Endothelial cell of umbilical vein (primary cell): ENCODE data around the gene FAM219A.

Source experiments
- EZH2 ChIP-seq: IDR thresholded peaks from 2 replicates; pipeline ENCODE4 v1.6.1; 2012; ENCODE audit warnings: borderline replicate concordance, low read depth, mild to moderate bottlenecking, moderate library complexity, low read length, inconsistent platforms; ENCODE audit not compliant: severe bottlenecking
- POLR2A ChIP-seq: IDR thresholded peaks from 2 replicates; pipeline ENCODE4 v1.6.1; 2012; ENCODE audit warnings: low read depth, mild to moderate bottlenecking, control low read depth, low read length
- POLR2AphosphoS5 ChIP-seq: IDR thresholded peaks from 2 replicates; pipeline ENCODE4 v1.6.1; 2012; ENCODE audit warnings: low read depth, mild to moderate bottlenecking, control low read depth, low read length, moderate library complexity; ENCODE audit not compliant: insufficient read depth
- TF ChIP-seq, protein P1 (sequence below), 2 donors: IDR thresholded peaks; 1 replicate in 1 of 2; 2 replicates in 1 of 2; pipeline ENCODE4 v1.5.1; 2011; ENCODE audit warnings: low read length in 2 of 2, mild to moderate bottlenecking in 2 of 2, moderate library complexity in 2 of 2, control low read depth in 1 of 2, inconsistent platforms in 1 of 2, low read depth in 1 of 2; ENCODE audit not compliant: insufficient read depth in 1 of 2; ENCODE audit errors: extremely low read depth in 1 of 2

- TF ChIP-seq, protein P1, sequence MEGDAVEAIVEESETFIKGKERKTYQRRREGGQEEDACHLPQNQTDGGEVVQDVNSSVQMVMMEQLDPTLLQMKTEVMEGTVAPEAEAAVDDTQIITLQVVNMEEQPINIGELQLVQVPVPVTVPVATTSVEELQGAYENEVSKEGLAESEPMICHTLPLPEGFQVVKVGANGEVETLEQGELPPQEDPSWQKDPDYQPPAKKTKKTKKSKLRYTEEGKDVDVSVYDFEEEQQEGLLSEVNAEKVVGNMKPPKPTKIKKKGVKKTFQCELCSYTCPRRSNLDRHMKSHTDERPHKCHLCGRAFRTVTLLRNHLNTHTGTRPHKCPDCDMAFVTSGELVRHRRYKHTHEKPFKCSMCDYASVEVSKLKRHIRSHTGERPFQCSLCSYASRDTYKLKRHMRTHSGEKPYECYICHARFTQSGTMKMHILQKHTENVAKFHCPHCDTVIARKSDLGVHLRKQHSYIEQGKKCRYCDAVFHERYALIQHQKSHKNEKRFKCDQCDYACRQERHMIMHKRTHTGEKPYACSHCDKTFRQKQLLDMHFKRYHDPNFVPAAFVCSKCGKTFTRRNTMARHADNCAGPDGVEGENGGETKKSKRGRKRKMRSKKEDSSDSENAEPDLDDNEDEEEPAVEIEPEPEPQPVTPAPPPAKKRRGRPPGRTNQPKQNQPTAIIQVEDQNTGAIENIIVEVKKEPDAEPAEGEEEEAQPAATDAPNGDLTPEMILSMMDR (IDR thresholded peaks at IDR 0.05; ENCODE audit: extremely low read depth in 1 of 2, insufficient read depth in 1 of 2, low read depth in 1 of 2, low read length in 2 of 2), result no peak
- no peak for TF ChIP-seq POLR2A
- TF ChIP-seq POLR2AphosphoS5, result no peak
- no peak for TF ChIP-seq EZH2
Measured at GRCh38 chr9:34375901-34376595, 82.3 kb downstream of the FAM219A start.
